ENCODE measurements around the gene DHX34.
"Not testable (repeated sequence)": the region's sequence is repeated elsewhere in the genome, so short reads cannot be mapped to it uniquely, and the experiment has no call there.

Gene DHX34

GRCh38 chr19:47377801-47378200 is 28.7 kb downstream of the DHX34 start:
- no peaks in the 10 kb centered on the region for H3K4me1 ChIP-seq (ENCODE audit: insufficient read depth, low read length)
- no peak overlapping the region for H3K4me3 ChIP-seq (ENCODE audit: low read length)
- no peaks in the 10 kb centered on the region for H3K9me3 ChIP-seq (ENCODE audit: low read length)
- H2AFZ ChIP-seq (ENCODE audit: low read depth, low read length) = no peak overlapping the region
- no peaks in the 10 kb centered on the region for H3K27me3 ChIP-seq (ENCODE audit: insufficient read depth, low read length)
- peaks cover 89% of the 10 kb centered on the region for H3K36me3 ChIP-seq (ENCODE audit: insufficient read depth, low read length)

- peaks cover 84% of the 10 kb centered on the region for H3K36me3 ChIP-seq (ENCODE audit: insufficient read depth, low read length)
- H2AFZ ChIP-seq (ENCODE audit: low read depth, low read length) = no peak overlapping the region
- no peaks in the 10 kb centered on the region for H3K9me3 ChIP-seq (ENCODE audit: low read length)
- H3K27me3 ChIP-seq (ENCODE audit: insufficient read depth, low read length) = no peaks in the 10 kb centered on the region
- no peaks in the 10 kb centered on the region for H3K4me1 ChIP-seq (ENCODE audit: insufficient read depth, low read length)
- H3K4me3 ChIP-seq (ENCODE audit: low read length) = no peak overlapping the region
Measured at GRCh38 chr19:47378246-47378645, 29.1 kb downstream of the DHX34 start.

GRCh38 chr19:47379381-47379938 is 30.3 kb downstream of the DHX34 start:
- no peak overlapping the region for H3K4me3 ChIP-seq (ENCODE audit: low read length)
- no peaks in the 10 kb centered on the region for H3K9me3 ChIP-seq (ENCODE audit: low read length)
- no peaks in the 10 kb centered on the region for H3K27me3 ChIP-seq (ENCODE audit: insufficient read depth, low read length)
- no peaks in the 10 kb centered on the region for H3K4me1 ChIP-seq (ENCODE audit: insufficient read depth, low read length)
- peaks cover 74% of the 10 kb centered on the region for H3K36me3 ChIP-seq (ENCODE audit: insufficient read depth, low read length)
- H2AFZ ChIP-seq (ENCODE audit: low read depth, low read length) = no peak overlapping the region

GRCh38 chr19:47380559-47380958 is 31.4 kb downstream of the DHX34 start:
- no peak overlapping the region for H2AFZ ChIP-seq (ENCODE audit: low read depth, low read length)
- H3K9me3 ChIP-seq (ENCODE audit: low read length) = no peaks in the 10 kb centered on the region
- H3K36me3 ChIP-seq (ENCODE audit: insufficient read depth, low read length) = peaks cover 63% of the 10 kb centered on the region
- no peak overlapping the region for H3K4me3 ChIP-seq (ENCODE audit: low read length)
- no peaks in the 10 kb centered on the region for H3K27me3 ChIP-seq (ENCODE audit: insufficient read depth, low read length)
- H3K4me1 ChIP-seq (ENCODE audit: insufficient read depth, low read length) = no peaks in the 10 kb centered on the region

GRCh38 chr19:47381121-47381520 is 32.0 kb downstream of the DHX34 start:
- Histone ChIP-seq H3K9me3 (ENCODE audit: low read length) (no peaks in the 10 kb centered on the region), H3K4me1 (ENCODE audit: insufficient read depth, low read length) (no peaks in the 10 kb centered on the region), H3K4me3 (ENCODE audit: low read length) (no peak overlapping the region), H2AFZ (ENCODE audit: low read depth, low read length) (no peak overlapping the region), H3K36me3 (ENCODE audit: insufficient read depth, low read length) (peaks cover 57% of the 10 kb centered on the region), H3K27me3 (ENCODE audit: insufficient read depth, low read length) (no peaks in the 10 kb centered on the region)

- no peak overlapping the region for H3K4me3 ChIP-seq (ENCODE audit: low read length)
- no peaks in the 10 kb centered on the region for H3K4me1 ChIP-seq (ENCODE audit: insufficient read depth, low read length)
- H3K9me3 ChIP-seq (ENCODE audit: low read length) = no peaks in the 10 kb centered on the region
- H2AFZ ChIP-seq (ENCODE audit: low read depth, low read length) = no peak overlapping the region
- H3K36me3 ChIP-seq (ENCODE audit: insufficient read depth, low read length) = peaks cover 51% of the 10 kb centered on the region
- no peaks in the 10 kb centered on the region for H3K27me3 ChIP-seq (ENCODE audit: insufficient read depth, low read length)
Measured at GRCh38 chr19:47381653-47382279, 32.7 kb downstream of the DHX34 start.

GRCh38 chr19:47383890-47384289 is 34.8 kb downstream of the DHX34 start:
- H3K4me3 ChIP-seq (ENCODE audit: low read length); H2AFZ ChIP-seq (ENCODE audit: low read depth, low read length); H3K4me1 ChIP-seq (ENCODE audit: insufficient read depth, low read length); H3K27me3 ChIP-seq (ENCODE audit: insufficient read depth, low read length); H3K9me3 ChIP-seq (ENCODE audit: low read length): not testable (repeated sequence)
- peaks cover 33% of the 10 kb centered on the region for H3K36me3 ChIP-seq (ENCODE audit: insufficient read depth, low read length)

GRCh38 chr19:47384533-47384932 is 35.4 kb downstream of the DHX34 start:
- not testable (repeated sequence) for H3K4me1 ChIP-seq (ENCODE audit: insufficient read depth, low read length); H3K27me3 ChIP-seq (ENCODE audit: insufficient read depth, low read length); H3K4me3 ChIP-seq (ENCODE audit: low read length); H3K9me3 ChIP-seq (ENCODE audit: low read length); H2AFZ ChIP-seq (ENCODE audit: low read depth, low read length)
- H3K36me3 ChIP-seq (ENCODE audit: insufficient read depth, low read length) = peaks cover 28% of the 10 kb centered on the region

- not testable (repeated sequence) for H3K36me3 ChIP-seq (ENCODE audit: insufficient read depth, low read length); H3K4me3 ChIP-seq (ENCODE audit: low read length); H2AFZ ChIP-seq (ENCODE audit: low read depth, low read length)
Measured at GRCh38 chr19:47386582-47386981, 37.5 kb downstream of the DHX34 start.

GRCh38 chr19:47387623-47388022 is 38.5 kb downstream of the DHX34 start:
- H3K27me3 ChIP-seq (ENCODE audit: insufficient read depth, low read length); H3K9me3 ChIP-seq (ENCODE audit: low read length): not testable (repeated sequence)

More at GRCh38 chr19:47386582-47386981, 37.5 kb downstream of the DHX34 start:
- not testable (repeated sequence) for H3K27me3 ChIP-seq (ENCODE audit: insufficient read depth, low read length); H3K4me1 ChIP-seq (ENCODE audit: insufficient read depth, low read length); H3K9me3 ChIP-seq (ENCODE audit: low read length)

GRCh38 chr19:47388721-47389120 is 39.6 kb downstream of the DHX34 start:
- H3K36me3 ChIP-seq (ENCODE audit: insufficient read depth, low read length); H3K27me3 ChIP-seq (ENCODE audit: insufficient read depth, low read length); H3K4me3 ChIP-seq (ENCODE audit: low read length); H2AFZ ChIP-seq (ENCODE audit: low read depth, low read length); H3K9me3 ChIP-seq (ENCODE audit: low read length); H3K4me1 ChIP-seq (ENCODE audit: insufficient read depth, low read length): not testable (repeated sequence)

More at GRCh38 chr19:47387623-47388022, 38.5 kb downstream of the DHX34 start:
- not testable (repeated sequence) for H3K36me3 ChIP-seq (ENCODE audit: insufficient read depth, low read length); H3K4me1 ChIP-seq (ENCODE audit: insufficient read depth, low read length); H2AFZ ChIP-seq (ENCODE audit: low read depth, low read length); H3K4me3 ChIP-seq (ENCODE audit: low read length)

GRCh38 chr19:47389150-47389556 is 40.0 kb downstream of the DHX34 start:
- Histone ChIP-seq H3K4me1 (ENCODE audit: insufficient read depth, low read length) (no peaks in the 10 kb centered on the region), H3K36me3 (ENCODE audit: insufficient read depth, low read length) (no peaks in the 10 kb centered on the region), H2AFZ (ENCODE audit: low read depth, low read length) (no peak overlapping the region), H3K27me3 (ENCODE audit: insufficient read depth, low read length) (no peaks in the 10 kb centered on the region), H3K9me3 (ENCODE audit: low read length) (no peaks in the 10 kb centered on the region), H3K4me3 (ENCODE audit: low read length) (no peak overlapping the region)

- Histone ChIP-seq H3K27me3 (ENCODE audit: insufficient read depth, low read length) (no peaks in the 10 kb centered on the region), H2AFZ (ENCODE audit: low read depth, low read length) (no peak overlapping the region), H3K4me3 (ENCODE audit: low read length) (no peak overlapping the region), H3K9me3 (ENCODE audit: low read length) (no peaks in the 10 kb centered on the region), H3K4me1 (ENCODE audit: insufficient read depth, low read length) (no peaks in the 10 kb centered on the region), H3K36me3 (ENCODE audit: insufficient read depth, low read length) (no peaks in the 10 kb centered on the region)
Measured at GRCh38 chr19:47390533-47391488, 41.7 kb downstream of the DHX34 start.
